Neural cell (in vitro differentiated cells): ENCODE measurements around the gene SEBOX. TPM values are rescaled to one million over a fixed set of nuclear protein-coding genes. Genes with fewer than 3 reads are reported as not detected.

Experiments
- H2AFZ ChIP-seq: fragments of 200-600, 300-800 bp; sonication (generic), shearing (Covaris generic); 2 replicates; pipeline ENCODE4 v1.6.0; 2014; ENCODE audit warnings: low read depth, mild to moderate bottlenecking, antibody characterized with exemption, low read length, moderate library complexity
- H3F3A ChIP-seq: fragments of 200-600 bp; shearing (Covaris generic); 2 replicates; pipeline ENCODE4 v1.6.1; 2016; ENCODE audit warnings: mild to moderate bottlenecking, moderate library complexity, mixed read lengths, antibody characterized with exemption, low read length; ENCODE audit not compliant: insufficient read depth, poor library complexity, severe bottlenecking
- H3K27ac ChIP-seq: fragments of 200-600, 300-800 bp; sonication (generic), shearing (Covaris generic); 2 replicates; pipeline ENCODE4 v1.5.1; 2014; ENCODE audit warnings: mild to moderate bottlenecking, low read length, moderate library complexity
- H3K27me3 ChIP-seq: fragments of 300-800, 200-600 bp; sonication (generic), shearing (Covaris generic); 2 replicates; pipeline ENCODE4 v1.6.0; 2014; ENCODE audit warnings: mild to moderate bottlenecking, low read depth, low read length, moderate library complexity; ENCODE audit not compliant: insufficient read depth
- H3K36me3 ChIP-seq: fragments of 300-800, 200-600 bp; sonication (generic), shearing (Covaris generic); 2 replicates; pipeline ENCODE4 v1.5.1; 2014; ENCODE audit warnings: mild to moderate bottlenecking, antibody characterized with exemption, low read length, moderate library complexity; ENCODE audit not compliant: insufficient read depth
- H3K4me2 ChIP-seq: fragments of 300-800, 200-600 bp; sonication (generic), shearing (Covaris generic); 2 replicates; pipeline ENCODE4 v1.6.0; 2014; ENCODE audit warnings: mild to moderate bottlenecking, low read length
- H3K4me3 ChIP-seq: fragments of 300-800, 200-600 bp; sonication (generic), shearing (Covaris generic); 2 replicates; pipeline ENCODE4 v1.5.1; 2014; ENCODE audit warnings: mild to moderate bottlenecking, low read length, moderate library complexity
- H3K79me2 ChIP-seq: fragments of 200-600 bp; shearing (Covaris generic); replicated peaks from 2 replicates; pipeline ENCODE4 v1.6.0; 2014; ENCODE audit warnings: mild to moderate bottlenecking, low read length, moderate library complexity; ENCODE audit not compliant: insufficient read depth
- H3K9ac ChIP-seq: fragments of 300-800, 200-600 bp; sonication (generic), shearing (Covaris generic); 2 replicates; pipeline ENCODE4 v1.6.1; 2016; ENCODE audit warnings: mild to moderate bottlenecking, low read length, mixed read lengths
- H3K9me2 ChIP-seq: fragments of 200-600 bp; shearing (Covaris generic); 2 replicates; pipeline ENCODE4 v1.6.1; 2016; ENCODE audit warnings: mild to moderate bottlenecking, low read length, mixed read lengths; ENCODE audit not compliant: insufficient read depth
- H3K9me3 ChIP-seq: fragments of 200-600, 300-800 bp; sonication (generic), shearing (Covaris generic); 2 replicates; pipeline ENCODE4 v1.6.1; 2016; ENCODE audit warnings: mild to moderate bottlenecking, mixed run types, low read length, moderate library complexity, mixed read lengths
- H4K20me1 ChIP-seq: fragments of 200-600 bp; shearing (Covaris generic); 2 replicates; pipeline ENCODE4 v1.6.1; 2016; ENCODE audit warnings: mild to moderate bottlenecking, mixed run types; ENCODE audit not compliant: insufficient read depth
- CTCF ChIP-seq: fragments of 450-650 bp; IDR thresholded peaks from 2 replicates; pipeline ENCODE4 v1.5.1; 2014; ENCODE audit warnings: antibody characterized with exemption, mild to moderate bottlenecking, moderate library complexity; ENCODE audit not compliant: poor library complexity, severe bottlenecking
- EP300 ChIP-seq: fragments of 450-650 bp; conservative IDR thresholded peaks from 2 replicates; pipeline ENCODE4 v1.6.1; 2014; ENCODE audit warnings: antibody characterized with exemption, mild to moderate bottlenecking, moderate library complexity; ENCODE audit not compliant: poor library complexity, severe bottlenecking
- EZH2 ChIP-seq: fragments of 200-600, 300-800 bp; shearing (Covaris generic), sonication (generic); IDR thresholded peaks from 2 replicates; pipeline ENCODE4 v1.6.1; 2014; ENCODE audit warnings: antibody characterized with exemption, low read length, borderline replicate concordance, mild to moderate bottlenecking; ENCODE audit not compliant: insufficient read depth, poor library complexity, severe bottlenecking
- MXI1 ChIP-seq: fragments of 450-650 bp; conservative IDR thresholded peaks from 2 replicates; pipeline ENCODE4 v1.6.1; 2014; ENCODE audit warnings: antibody characterized with exemption, mild to moderate bottlenecking; ENCODE audit not compliant: poor library complexity, severe bottlenecking
- POLR2AphosphoS5 ChIP-seq: IDR thresholded peaks from 2 replicates; pipeline ENCODE4 v1.6.1; 2012
- RAD21 ChIP-seq: fragments of 450-650 bp; conservative IDR thresholded peaks from 2 replicates; pipeline ENCODE4 v1.6.1; 2014; ENCODE audit warnings: antibody characterized with exemption, mild to moderate bottlenecking, moderate library complexity
- REST ChIP-seq: IDR thresholded peaks from 2 replicates; pipeline ENCODE4 v1.6.1; 2012; ENCODE audit warnings: borderline replicate concordance
- SMC3 ChIP-seq: fragments of 450-650 bp; conservative IDR thresholded peaks from 2 replicates; pipeline ENCODE4 v1.6.1; 2014; ENCODE audit warnings: antibody characterized with exemption, mild to moderate bottlenecking, moderate library complexity; ENCODE audit not compliant: poor library complexity
- TAF1 ChIP-seq: IDR thresholded peaks from 2 replicates; pipeline ENCODE4 v1.6.1; 2012; ENCODE audit warnings: low read depth
- polyA plus RNA-seq: library from polyadenylated mRNA; depleted of rRNA; stranded (reverse); fragments of >200 nt; gene quantifications from 2 replicates; pipeline ENCODE4 v1.2.3, GENCODE V29; 2014

SEBOX gene
- polyA plus RNA-seq, 1 donor from 2014 or later: not detected

- no peak for TF ChIP-seq REST
Measured at GRCh38 chr17:28404007-28404406, 39.0 kb upstream of the SEBOX start (continued).

DNA sequence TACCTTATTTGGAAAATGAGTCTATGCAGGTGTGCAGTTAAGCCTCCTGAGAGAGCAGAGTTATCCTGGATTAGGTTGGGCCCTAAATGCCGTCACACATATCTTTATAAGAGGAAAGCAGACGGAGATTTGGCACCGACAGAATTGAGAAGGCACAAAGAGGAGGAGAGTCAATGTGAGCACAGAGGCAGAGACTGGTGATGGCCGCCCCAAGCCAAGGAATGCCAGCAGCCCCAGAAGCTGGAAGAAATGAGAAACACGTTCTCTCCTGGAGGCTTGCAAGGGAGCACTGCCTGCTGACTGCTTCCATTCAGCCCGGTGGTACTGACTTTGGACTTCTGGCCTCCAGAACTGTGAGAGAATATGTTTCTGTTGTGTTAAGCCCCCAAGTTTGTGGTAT lies 37.8 kb upstream of the SEBOX start:
- H3K79me2 ChIP-seq: no peaks in the 10 kb centered on the region
- no peak overlapping the region for H3K9ac ChIP-seq
- H3K9me3 ChIP-seq: no peaks in the 10 kb centered on the region
- H3K4me3 ChIP-seq: no peak overlapping the region
- H2AFZ ChIP-seq: no peak overlapping the region
- no peaks in the 10 kb centered on the region for H3K27me3 ChIP-seq
- no peak for TF ChIP-seq POLR2AphosphoS5
- TF ChIP-seq TAF1: no peak
- no peak for TF ChIP-seq EZH2
- no peak for TF ChIP-seq MXI1
- TF ChIP-seq SMC3: no peak
- no peak for TF ChIP-seq CTCF
- TF ChIP-seq REST: no peak
- no peak for TF ChIP-seq RAD21
- no peak for TF ChIP-seq EP300
- no peaks in the 10 kb centered on the region for H4K20me1 ChIP-seq
- H3K36me3 ChIP-seq: no peaks in the 10 kb centered on the region
- no peak overlapping the region for H3K27ac ChIP-seq
- peaks cover 4% of the 10 kb centered on the region for H3F3A ChIP-seq
- H3K9me2 ChIP-seq: no peaks in the 10 kb centered on the region
- H3K4me2 ChIP-seq: no peak overlapping the region
